Heart left ventricle (tissue), 13 donors: ENCODE results near the gene GRIN2A.

Experiments used
- POLR2A ChIP-seq, 2 donors: fragments of 450-650 bp; IDR thresholded peaks; one replicate each; pipeline ENCODE4 v1.6.1; 2017; ENCODE audit warnings: antibody characterized with exemption in 2 of 2, mild to moderate bottlenecking in 2 of 2, moderate library complexity in 2 of 2
- TF ChIP-seq, protein P1 (sequence below), 12 donors: fragments of 200-600 bp; sonication (generic) in 4 of 12; IDR thresholded peaks; one replicate each; pipeline versions ENCODE4 v1.5.0 to v1.8.0; 2018 to 2022; ENCODE audit warnings: antibody characterized with exemption in 12 of 12, mild to moderate bottlenecking in 5 of 12
- donor health status: ischemic (EF 13 %, LVEDD 7.1; RV severe dilation, severe dysfunction).
- donor health status: DM: no; HTN: yes; CAD: no.
- donor health status: DM: no; HTN: no; CAD: no.
- donor health status: ischemic (EF 25% LVEDD 6.9; RV normal size, moderate dysfunction).
- donor health status: ischemic (EF 25% LVEDD 5.7; RV mildly dilated, moderate dysfunction).
- donor health status: ischemic (EF 35%, LVEDD 5.7; RV mildly dilated, moderate dysfunction).
- donor health status: nonischemic (EF 11% LVEDD 7.7; RV severe dilation, severe dysfunction).
- donor health status: DM: yes; HTN: yes; CAD: no.
- donor health status: PGD.
- donor health status: ischemic (EF 29% LVEDD 5.4; RV normal size, mild dysfunction).
- donor health status: nonischemic (EF 23%, LVEDD 6.1; RV moderate dilation, normal function).

DNA sequence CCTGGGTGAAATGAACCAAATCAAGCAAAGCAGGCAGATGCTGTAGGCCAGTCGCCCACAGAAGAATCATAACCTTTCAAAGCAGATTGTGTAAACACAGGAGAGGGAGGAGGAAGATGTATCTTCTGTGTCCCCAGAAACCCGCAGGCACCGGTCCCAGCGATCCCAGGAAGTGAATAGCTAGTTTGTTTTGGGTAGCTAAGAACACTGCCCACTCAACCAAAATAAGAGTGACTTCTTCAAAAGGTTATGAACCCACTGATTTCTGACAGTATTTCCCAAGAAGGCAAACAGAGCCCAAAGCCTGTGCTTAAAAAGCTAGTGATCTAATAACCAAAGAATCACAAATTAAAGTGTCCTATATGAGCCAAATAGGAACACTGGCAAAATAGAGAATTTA, 67.8 kb downstream of the GRIN2A start:
- TF ChIP-seq, protein P1, sequence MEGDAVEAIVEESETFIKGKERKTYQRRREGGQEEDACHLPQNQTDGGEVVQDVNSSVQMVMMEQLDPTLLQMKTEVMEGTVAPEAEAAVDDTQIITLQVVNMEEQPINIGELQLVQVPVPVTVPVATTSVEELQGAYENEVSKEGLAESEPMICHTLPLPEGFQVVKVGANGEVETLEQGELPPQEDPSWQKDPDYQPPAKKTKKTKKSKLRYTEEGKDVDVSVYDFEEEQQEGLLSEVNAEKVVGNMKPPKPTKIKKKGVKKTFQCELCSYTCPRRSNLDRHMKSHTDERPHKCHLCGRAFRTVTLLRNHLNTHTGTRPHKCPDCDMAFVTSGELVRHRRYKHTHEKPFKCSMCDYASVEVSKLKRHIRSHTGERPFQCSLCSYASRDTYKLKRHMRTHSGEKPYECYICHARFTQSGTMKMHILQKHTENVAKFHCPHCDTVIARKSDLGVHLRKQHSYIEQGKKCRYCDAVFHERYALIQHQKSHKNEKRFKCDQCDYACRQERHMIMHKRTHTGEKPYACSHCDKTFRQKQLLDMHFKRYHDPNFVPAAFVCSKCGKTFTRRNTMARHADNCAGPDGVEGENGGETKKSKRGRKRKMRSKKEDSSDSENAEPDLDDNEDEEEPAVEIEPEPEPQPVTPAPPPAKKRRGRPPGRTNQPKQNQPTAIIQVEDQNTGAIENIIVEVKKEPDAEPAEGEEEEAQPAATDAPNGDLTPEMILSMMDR (IDR thresholded peaks at IDR 0.05) = no peak
- no peak for TF ChIP-seq POLR2A (IDR thresholded peaks at IDR 0.05)
